CD4-positive, CD25-positive, alpha-beta regulatory T cell (primary cell): Measurements from ENCODE around the gene CCDC73. TPM values are rescaled to one million over a fixed set of nuclear protein-coding genes. Genes with fewer than 3 reads are reported as not detected.

Source experiments
- polyA plus RNA-seq, 4 donors: library from polyadenylated mRNA; unstranded; fragments of 300-500 nt; fragmentation: Illumina TruSeq; gene quantifications; one replicate each; pipeline ENCODE4 v1.2.3, GENCODE V29; 2021
- total RNA-seq: library from RNA; stranded (reverse); gene quantifications from one replicate; pipeline ENCODE4 v1.2.3, GENCODE V29; 2022

CCDC73 gene
- total and polyA plus RNA-seq, 5 donors from 2014 or later, result 0.03 TPM; not detected in 4

Other genes starting within 250 kb of the CCDC73 start
- gene EIF3M, start 210.8 kb downstream of the CCDC73 start, total RNA-seq, result 191 TPM
- gene EIF3M, start 210.8 kb downstream of the CCDC73 start, polyA plus RNA-seq, result 100 to 1,000 TPM; 283 to 323 (median 293) TPM
- gene PRRG4, start 35.3 kb upstream of the CCDC73 start, total RNA-seq, result 0.07 TPM
- gene PRRG4, start 35.3 kb upstream of the CCDC73 start, polyA plus RNA-seq, result under 1 TPM in 1 of 4 donors, not detected in 3; 0.02 TPM
- 9.4 TPM for gene QSER1, start 98.1 kb upstream of the CCDC73 start, total RNA-seq
- gene QSER1, start 98.1 kb upstream of the CCDC73 start, polyA plus RNA-seq, result under 1 TPM; 0.48 to 0.95 (median 0.67) TPM
- gene DEPDC7, start 221.2 kb upstream of the CCDC73 start, total RNA-seq, result 0.64 TPM
- gene DEPDC7, start 221.2 kb upstream of the CCDC73 start, polyA plus RNA-seq, result 1 to 10 TPM in 2 of 4 donors, under 1 TPM in 2; 0.60 to 1.5 (median 0.98) TPM
- gene TCP11L1, start 244.9 kb upstream of the CCDC73 start, total RNA-seq, result 17.0 TPM
- gene TCP11L1, start 244.9 kb upstream of the CCDC73 start, polyA plus RNA-seq, result 1 to 10 TPM; 4.3 to 6.7 (median 6.1) TPM